GM12865 (cell line): ENCODE results near the gene SMAGP.
"Not testable (repeated sequence)": the region's sequence is repeated elsewhere in the genome, so short reads cannot be mapped to it uniquely, and the experiment has no call there.

Source experiments
- DNase-seq: peaks from one replicate; pipeline ENCODE4 v3.0.0; 2010; ENCODE audit warnings: low read depth
- H3K4me3 ChIP-seq: 2 replicates; pipeline ENCODE4 v1.5.1; 2011; ENCODE audit warnings: mild to moderate bottlenecking, low read depth, low read length, control low read depth
- TF ChIP-seq, protein P1 (sequence below): IDR thresholded peaks from 2 replicates; pipeline ENCODE4 v1.5.1; 2011; ENCODE audit warnings: low read length, control low read depth, low read depth, inconsistent platforms; ENCODE audit not compliant: insufficient read depth; ENCODE audit errors: missing control alignments

SMAGP gene

DNA sequence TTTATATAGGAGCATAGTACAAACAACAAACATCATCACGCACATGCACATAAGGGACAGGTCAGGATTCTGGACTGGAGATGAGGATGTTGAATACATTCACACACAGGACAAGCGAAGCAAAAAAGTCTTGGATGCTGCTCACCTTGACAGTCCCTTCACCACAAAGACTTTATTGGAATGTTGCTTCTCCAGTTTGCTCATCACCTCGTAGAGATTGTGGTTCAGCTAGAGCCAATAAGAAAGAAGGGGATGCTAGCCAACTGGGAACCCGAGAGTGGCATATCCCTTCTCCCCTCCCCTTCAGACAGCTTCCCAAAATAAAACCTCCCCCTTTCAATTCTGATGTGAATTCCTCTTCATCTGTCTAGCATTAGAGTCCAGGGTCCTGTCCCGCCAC lies 25.4 kb upstream of the SMAGP start:
- no peak for DNase-seq
- no peak overlapping the region for H3K4me3 ChIP-seq
- TF ChIP-seq, protein P1, sequence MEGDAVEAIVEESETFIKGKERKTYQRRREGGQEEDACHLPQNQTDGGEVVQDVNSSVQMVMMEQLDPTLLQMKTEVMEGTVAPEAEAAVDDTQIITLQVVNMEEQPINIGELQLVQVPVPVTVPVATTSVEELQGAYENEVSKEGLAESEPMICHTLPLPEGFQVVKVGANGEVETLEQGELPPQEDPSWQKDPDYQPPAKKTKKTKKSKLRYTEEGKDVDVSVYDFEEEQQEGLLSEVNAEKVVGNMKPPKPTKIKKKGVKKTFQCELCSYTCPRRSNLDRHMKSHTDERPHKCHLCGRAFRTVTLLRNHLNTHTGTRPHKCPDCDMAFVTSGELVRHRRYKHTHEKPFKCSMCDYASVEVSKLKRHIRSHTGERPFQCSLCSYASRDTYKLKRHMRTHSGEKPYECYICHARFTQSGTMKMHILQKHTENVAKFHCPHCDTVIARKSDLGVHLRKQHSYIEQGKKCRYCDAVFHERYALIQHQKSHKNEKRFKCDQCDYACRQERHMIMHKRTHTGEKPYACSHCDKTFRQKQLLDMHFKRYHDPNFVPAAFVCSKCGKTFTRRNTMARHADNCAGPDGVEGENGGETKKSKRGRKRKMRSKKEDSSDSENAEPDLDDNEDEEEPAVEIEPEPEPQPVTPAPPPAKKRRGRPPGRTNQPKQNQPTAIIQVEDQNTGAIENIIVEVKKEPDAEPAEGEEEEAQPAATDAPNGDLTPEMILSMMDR, result no peak

DNA sequence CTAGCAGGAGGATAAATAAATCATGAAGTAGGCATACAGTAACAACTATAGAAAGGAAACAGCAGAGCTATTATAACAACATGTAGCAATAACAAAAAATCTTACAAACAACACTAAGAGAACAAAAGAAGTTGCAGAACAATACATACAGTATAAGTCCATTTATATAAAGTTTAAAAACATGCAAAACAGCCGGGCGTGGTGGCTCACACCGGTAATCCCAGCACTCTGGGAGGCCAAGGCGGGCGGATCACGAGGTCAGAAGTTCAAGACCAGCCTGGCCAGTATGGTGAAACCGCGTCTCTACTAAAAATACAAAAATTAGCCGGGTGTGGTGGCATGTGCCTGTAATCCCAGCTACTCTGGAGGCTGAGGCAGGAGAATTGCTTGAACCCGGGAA lies 23.9 kb upstream of the SMAGP start:
- H3K4me3 ChIP-seq, DNase-seq: not testable (repeated sequence)

DNA sequence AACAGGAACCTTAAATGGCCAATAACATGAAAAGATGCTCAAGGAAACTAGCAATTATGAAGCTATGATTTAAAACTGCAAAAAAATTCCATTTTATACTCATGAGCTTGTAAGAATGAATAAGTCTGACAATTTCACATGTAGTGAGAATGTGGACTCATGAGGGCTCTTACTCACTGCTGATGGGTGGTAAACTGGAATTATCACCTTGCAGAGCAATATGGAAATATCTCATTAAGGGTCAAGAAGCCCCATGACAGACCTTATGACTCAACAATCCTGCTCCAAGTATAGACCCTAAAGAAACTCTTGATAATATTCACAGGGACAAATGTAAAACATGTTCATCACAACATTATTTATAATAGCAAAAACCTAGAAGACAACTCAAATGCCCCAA lies 23.5 kb upstream of the SMAGP start:
- H3K4me3 ChIP-seq, result no peak overlapping the region
- DNase-seq, result no peak
- TF ChIP-seq, protein P1, result no peak

DNA sequence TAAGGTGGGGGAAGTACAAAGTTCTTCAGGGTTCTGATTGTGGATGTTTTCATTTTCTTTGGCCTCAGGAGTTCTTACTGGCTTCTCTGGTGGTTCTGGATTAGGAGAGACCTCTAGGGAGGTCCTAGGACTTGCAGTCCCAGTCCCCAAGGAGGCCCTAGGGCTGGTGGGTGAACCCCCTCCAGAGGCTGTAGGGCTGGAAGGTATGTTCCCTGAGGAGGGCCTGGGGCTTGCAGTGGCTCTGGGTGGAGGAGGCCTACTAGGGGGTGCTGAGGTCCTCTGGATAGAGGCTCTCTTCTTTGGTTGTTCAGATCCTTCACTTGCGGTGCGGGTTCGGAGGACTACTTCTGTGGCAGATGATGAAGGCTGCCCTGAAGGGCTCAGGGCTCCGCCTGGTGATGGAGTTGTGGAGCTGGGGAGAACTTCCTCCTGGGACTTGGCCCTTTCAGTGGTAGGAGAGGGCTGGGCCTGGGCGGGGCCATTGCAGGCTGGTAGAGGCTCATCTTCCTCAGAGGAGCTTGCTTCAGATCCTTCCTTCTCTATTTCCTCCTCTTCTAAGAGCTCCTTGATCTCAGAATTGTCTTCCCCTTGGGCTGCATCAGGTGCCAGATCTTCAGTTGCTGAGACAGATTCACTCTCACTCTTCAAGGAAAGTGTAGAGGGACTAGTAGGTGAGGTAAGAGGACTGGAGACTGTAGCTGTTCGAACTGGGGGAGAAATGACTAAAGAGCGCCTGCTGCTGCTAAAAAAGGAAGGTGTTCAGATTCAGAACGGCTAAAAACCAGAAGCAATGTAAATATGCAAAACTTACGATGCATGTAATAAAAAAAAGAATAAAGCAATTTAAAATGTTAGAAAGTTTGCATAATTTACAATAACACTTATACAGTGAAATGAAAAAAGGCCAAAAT lies 21.6 kb upstream of the SMAGP start:
- not testable (repeated sequence) for H3K4me3 ChIP-seq
- DNase-seq, result peak; percentile 57
- TF ChIP-seq, protein P1, result peak; percentile 24

DNA sequence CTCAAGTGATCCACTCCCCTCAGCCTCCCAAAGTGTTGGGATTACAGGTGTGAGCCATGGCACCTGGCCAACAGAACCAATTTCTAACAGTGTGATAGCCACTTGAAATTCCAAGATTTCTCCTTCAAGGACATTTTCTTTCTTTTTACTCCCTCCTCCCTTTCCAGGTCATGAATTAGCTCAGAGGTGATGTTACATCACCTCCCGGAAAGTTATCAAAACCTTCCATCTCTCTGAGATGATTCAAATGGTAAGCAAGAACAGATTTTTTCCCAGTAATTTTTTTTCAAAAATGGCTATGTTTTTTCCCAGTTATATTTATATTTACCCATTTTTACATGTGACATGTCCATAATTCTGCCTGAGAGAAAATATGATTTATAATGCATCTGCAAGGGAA lies 15.6 kb upstream of the SMAGP start:
- no peak overlapping the region for H3K4me3 ChIP-seq
- no peak for DNase-seq

DNA sequence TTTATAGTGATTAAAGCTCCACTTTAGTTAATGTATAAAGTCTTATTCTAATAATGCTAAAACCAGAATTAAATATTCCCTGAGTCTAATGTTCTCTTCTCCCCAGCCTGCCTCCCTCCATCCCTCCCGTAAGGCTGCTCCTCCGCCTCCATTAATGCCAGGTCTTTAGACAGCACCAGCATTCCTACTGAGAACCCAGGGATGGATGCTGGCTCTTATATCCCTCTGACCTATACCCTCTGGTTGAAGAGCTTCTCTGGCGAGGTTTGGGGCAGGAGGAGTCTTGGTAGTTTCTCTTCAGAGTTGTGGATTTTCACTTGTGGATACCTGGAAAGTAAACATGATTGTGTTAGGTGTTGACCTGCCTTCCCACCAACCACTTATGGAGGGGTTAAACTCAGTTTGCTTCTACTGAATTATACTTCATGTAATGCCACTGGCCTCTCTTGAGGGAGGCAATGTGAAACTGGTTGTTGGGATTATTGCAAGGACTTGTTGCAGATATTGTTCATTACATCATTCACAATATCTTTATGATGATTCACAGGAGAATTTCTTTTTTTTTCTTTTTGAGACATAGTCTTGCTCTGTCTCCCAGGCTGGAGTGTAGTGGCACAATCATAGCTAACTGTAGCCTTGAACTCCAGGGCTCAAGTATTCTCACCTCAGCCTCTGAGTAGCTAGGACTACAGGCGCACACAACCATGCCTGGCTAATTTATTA lies 11.1 kb upstream of the SMAGP start:
- no peak overlapping the region for H3K4me3 ChIP-seq
- no peak for DNase-seq
- TF ChIP-seq, protein P1, result no peak

More for the DNA sequence above, 15.6 kb upstream of the SMAGP start:
- TF ChIP-seq, protein P1, result no peak

DNA sequence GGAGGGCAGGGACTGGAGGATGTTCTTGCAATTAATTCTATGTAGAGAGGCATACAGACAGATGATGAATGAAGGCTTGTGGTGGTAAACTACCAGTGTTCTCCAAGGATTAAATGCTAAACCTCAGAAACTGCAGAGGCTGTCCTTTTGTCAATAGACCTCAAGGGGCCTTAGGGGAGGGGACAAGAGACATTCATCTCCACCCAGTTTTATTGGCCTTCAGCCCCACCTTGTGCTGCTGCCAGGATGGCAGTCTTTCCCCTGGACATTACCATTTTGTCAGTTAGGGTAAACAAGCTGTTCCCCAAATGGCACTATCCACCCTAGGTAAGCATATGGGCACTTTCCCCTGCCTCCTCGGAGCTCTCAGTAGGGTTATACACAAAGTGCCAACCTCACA lies 4.9 kb upstream of the SMAGP start:
- H3K4me3 ChIP-seq, result no peak overlapping the region
- TF ChIP-seq, protein P1, result no peak
- no peak for DNase-seq

DNA sequence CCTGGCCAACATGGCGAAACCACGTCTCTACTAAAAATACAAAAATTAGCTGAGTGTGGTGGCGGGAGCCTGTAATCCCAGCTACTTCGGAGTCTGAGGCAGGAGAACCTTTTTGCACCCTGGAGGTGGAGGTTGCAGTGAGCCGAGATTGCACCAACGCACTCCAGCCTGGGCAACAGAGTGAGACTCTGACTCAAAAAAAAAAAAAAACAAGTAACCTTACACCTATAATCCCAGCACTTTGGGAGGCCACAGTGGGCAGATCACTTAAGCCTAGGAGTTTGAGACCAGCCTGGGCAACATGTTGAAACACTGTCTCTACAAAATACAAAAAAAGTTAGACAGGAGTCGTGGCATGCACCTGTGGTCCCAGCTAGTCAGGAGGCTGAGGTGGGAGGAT lies 2.6 kb upstream of the SMAGP start:
- not testable (repeated sequence) for DNase-seq, H3K4me3 ChIP-seq
